Measurements from ENCODE around the gene UMAD1.

The UMAD1 gene

GRCh38 chr7:7843240-7843639 is 202.7 kb downstream of the UMAD1 start:
- no peak overlapping the region for H3K4me2 ChIP-seq (ENCODE audit: low read depth, low read length)
- H3K36me3 ChIP-seq (replicated peaks; ENCODE audit: insufficient read depth, low read length) = no peaks in the 10 kb centered on the region
- TF ChIP-seq EZH2phosphoT487 (IDR thresholded peaks at IDR 0.05; ENCODE audit: low read length) = no peak
- no peak for TF ChIP-seq CTCF (IDR thresholded peaks at IDR 0.05; ENCODE audit: low read length)
- TF ChIP-seq EZH2 (optimal IDR thresholded peaks at IDR 0.05; ENCODE audit: low read depth, low read length) = no peak
- no peak overlapping the region for H2AFZ ChIP-seq (ENCODE audit: low read length)
- no peaks in the 10 kb centered on the region for H3K27me3 ChIP-seq (replicated peaks; ENCODE audit: insufficient read depth, low read length)
- H3K4me3 ChIP-seq (ENCODE audit: low read length) = no peak overlapping the region
- H3K9ac ChIP-seq (ENCODE audit: low read length) = no peak overlapping the region
- H4K20me1 ChIP-seq (ENCODE audit: insufficient read depth, low read length) = no peaks in the 10 kb centered on the region
- H3K9me2 ChIP-seq (replicated peaks; ENCODE audit: insufficient read depth, low read length) = no peaks in the 10 kb centered on the region; the same call in 1 of the 2 replicates
- peaks cover 2% of the 10 kb centered on the region for H3F3A ChIP-seq (ENCODE audit: insufficient read depth, low read length)
- H3K9me3 ChIP-seq (replicated peaks; ENCODE audit: insufficient read depth, low read length) = no peaks in the 10 kb centered on the region
- peaks cover 11% of the 10 kb centered on the region for H3K4me1 ChIP-seq (ENCODE audit: low read length)
- no peak overlapping the region for H3K27ac ChIP-seq (ENCODE audit: low read length)
- no peaks in the 10 kb centered on the region for H3K79me2 ChIP-seq (ENCODE audit: low read length)
- DNase-seq = no peak

GRCh38 chr7:7843972-7844371 is 203.4 kb downstream of the UMAD1 start:
- H3K36me3 ChIP-seq (replicated peaks; ENCODE audit: insufficient read depth, low read length) = no peaks in the 10 kb centered on the region
- H2AFZ ChIP-seq (ENCODE audit: low read length) = no peak overlapping the region
- no peak overlapping the region for H3K4me3 ChIP-seq (ENCODE audit: low read length)
- no peaks in the 10 kb centered on the region for H4K20me1 ChIP-seq (ENCODE audit: insufficient read depth, low read length)
- no peaks in the 10 kb centered on the region for H3K79me2 ChIP-seq (ENCODE audit: low read length)
- no peaks in the 10 kb centered on the region for H3K27me3 ChIP-seq (replicated peaks; ENCODE audit: insufficient read depth, low read length)
- no peak for DNase-seq
- H3K4me1 ChIP-seq (ENCODE audit: low read length) = peaks cover 17% of the 10 kb centered on the region
- no peak for TF ChIP-seq EZH2phosphoT487 (IDR thresholded peaks at IDR 0.05; ENCODE audit: low read length)
- no peak for TF ChIP-seq EZH2 (optimal IDR thresholded peaks at IDR 0.05; ENCODE audit: low read depth, low read length)
- TF ChIP-seq CTCF (IDR thresholded peaks at IDR 0.05; ENCODE audit: low read length) = no peak
- no peaks in the 10 kb centered on the region for H3K9me3 ChIP-seq (replicated peaks; ENCODE audit: insufficient read depth, low read length)
- H3K4me2 ChIP-seq (ENCODE audit: low read depth, low read length) = no peak overlapping the region
- no peaks in the 10 kb centered on the region; the same call in 1 of the 2 replicates for H3K9me2 ChIP-seq (replicated peaks; ENCODE audit: insufficient read depth, low read length)
- no peak overlapping the region for H3K9ac ChIP-seq (ENCODE audit: low read length)
- H3F3A ChIP-seq (ENCODE audit: insufficient read depth, low read length) = peaks cover 6% of the 10 kb centered on the region
- no peak overlapping the region for H3K27ac ChIP-seq (ENCODE audit: low read length)

GRCh38 chr7:7848246-7848645 is 207.7 kb downstream of the UMAD1 start:
- H3K27me3 ChIP-seq (replicated peaks; ENCODE audit: insufficient read depth, low read length) = no peaks in the 10 kb centered on the region
- H2AFZ ChIP-seq (ENCODE audit: low read length) = no peak overlapping the region
- no peaks in the 10 kb centered on the region for H3K79me2 ChIP-seq (ENCODE audit: low read length)
- no peaks in the 10 kb centered on the region for H3K9me3 ChIP-seq (replicated peaks; ENCODE audit: insufficient read depth, low read length)
- no peaks in the 10 kb centered on the region for H3K36me3 ChIP-seq (replicated peaks; ENCODE audit: insufficient read depth, low read length)
- peak; percentile 61 for DNase-seq
- no peak overlapping the region for H3K9ac ChIP-seq (ENCODE audit: low read length)
- H3K9me2 ChIP-seq (replicated peaks; ENCODE audit: insufficient read depth, low read length) = no peaks in the 10 kb centered on the region; the same call in 1 of the 2 replicates
- peak overlapping the region; percentile 12; the same call in 1 of the 2 replicates for H3K4me3 ChIP-seq (ENCODE audit: low read length)
- peak overlapping the region; percentile 50 for H3K4me2 ChIP-seq (ENCODE audit: low read depth, low read length)
- H3F3A ChIP-seq (ENCODE audit: insufficient read depth, low read length) = peaks cover 6% of the 10 kb centered on the region
- H3K4me1 ChIP-seq (ENCODE audit: low read length) = peaks cover 23% of the 10 kb centered on the region
- H4K20me1 ChIP-seq (ENCODE audit: insufficient read depth, low read length) = no peaks in the 10 kb centered on the region
- TF ChIP-seq CTCF (IDR thresholded peaks at IDR 0.05; ENCODE audit: low read length) (no peak), EZH2phosphoT487 (IDR thresholded peaks at IDR 0.05; ENCODE audit: low read length) (no peak), EZH2 (optimal IDR thresholded peaks at IDR 0.05; ENCODE audit: low read depth, low read length) (no peak)
- peak overlapping the region; percentile 8; the same call in 1 of the 2 replicates for H3K27ac ChIP-seq (ENCODE audit: low read length)

All from MM.1S (cell line).